Mesendoderm (in vitro differentiated cells): Measurements from ENCODE around the gene TTC39A.
A peak's percentile ranks its signal among the peaks of the same experiment; 100 is the strongest.

Source experiments
- DNase-seq: peaks from one replicate; pipeline ENCODE4 v3.0.0; 2013
- H2AK5ac ChIP-seq: 2 replicates; pipeline ENCODE4 v1.6.1; 2013; ENCODE audit warnings: low read length, inconsistent platforms
- H2BK120ac ChIP-seq: 2 replicates; pipeline ENCODE4 v1.6.1; 2013; ENCODE audit warnings: low read depth, mild to moderate bottlenecking, low read length, moderate library complexity, mixed read lengths
- H2BK15ac ChIP-seq: replicated peaks from 2 replicates; pipeline ENCODE4 v1.6.1; 2013; ENCODE audit warnings: low read depth, mild to moderate bottlenecking, moderate library complexity
- H2BK5ac ChIP-seq: 2 replicates; pipeline ENCODE4 v1.6.1; 2013; ENCODE audit warnings: low read length, inconsistent platforms
- H3K18ac ChIP-seq: 2 replicates; pipeline ENCODE4 v1.6.1; 2013; ENCODE audit warnings: mild to moderate bottlenecking, low read length, mixed read lengths
- H3K23ac ChIP-seq: one replicate; pipeline ENCODE4 v1.6.1; 2013; ENCODE audit warnings: low read length
- H3K27ac ChIP-seq: 2 replicates; pipeline ENCODE4 v1.5.1; 2013; ENCODE audit warnings: low read depth, mild to moderate bottlenecking, inconsistent platforms, low read length, moderate library complexity
- H3K27me3 ChIP-seq: 2 replicates; pipeline ENCODE4 v1.6.1; 2013; ENCODE audit warnings: low read length, control low read depth, mild to moderate bottlenecking, inconsistent platforms; ENCODE audit not compliant: insufficient read depth, poor library complexity
- H3K36me3 ChIP-seq: 2 replicates; pipeline ENCODE4 v1.6.1; 2013; ENCODE audit warnings: low read length, inconsistent platforms; ENCODE audit not compliant: control insufficient read depth, insufficient read depth
- H3K4ac ChIP-seq: one replicate; pipeline ENCODE4 v1.6.1; 2013; ENCODE audit warnings: low read depth, mild to moderate bottlenecking, low read length, moderate library complexity
- H3K4me1 ChIP-seq: 2 replicates; pipeline ENCODE4 v1.6.1; 2013; ENCODE audit warnings: low read depth, low read length, inconsistent platforms; ENCODE audit not compliant: control insufficient read depth
- H3K4me2 ChIP-seq: 2 replicates; pipeline ENCODE4 v1.6.1; 2013; ENCODE audit warnings: low read length
- H3K4me3 ChIP-seq: 2 replicates; pipeline ENCODE4 v1.5.1; 2013; ENCODE audit warnings: mild to moderate bottlenecking, low read length
- H3K56ac ChIP-seq: one replicate; pipeline ENCODE4 v1.6.1; 2013; ENCODE audit warnings: low read length
- H3K79me1 ChIP-seq: 2 replicates; pipeline ENCODE4 v1.6.1; 2013; ENCODE audit warnings: low read length, inconsistent platforms
- H3K79me2 ChIP-seq: 2 replicates; pipeline ENCODE4 v1.6.1; 2013; ENCODE audit warnings: mild to moderate bottlenecking, low read length; ENCODE audit not compliant: control insufficient read depth, insufficient read depth
- H3K9ac ChIP-seq: 2 replicates; pipeline ENCODE4 v1.6.1; 2013; ENCODE audit warnings: low read length, inconsistent platforms
- H4K5ac ChIP-seq: one replicate; pipeline ENCODE4 v1.6.1; 2013; ENCODE audit warnings: low read length
- H4K8ac ChIP-seq: one replicate; pipeline ENCODE4 v1.6.1; 2013; ENCODE audit warnings: low read depth, mild to moderate bottlenecking, control low read depth, low read length, moderate library complexity
- WGBS: extraction: QIAGEN DNeasy Blood & Tissue Kit; methylation state at CpG from one replicate; pipeline ENCODE4 v1.1.7; 2013; ENCODE audit warnings: low lambda C conversion rate, missing lambda C conversion rate; ENCODE audit not compliant: insufficient coverage; ENCODE audit errors: extremely low coverage; 5-methylcytosine and 5-hydroxymethylcytosine counted together

TTC39A gene

DNA sequence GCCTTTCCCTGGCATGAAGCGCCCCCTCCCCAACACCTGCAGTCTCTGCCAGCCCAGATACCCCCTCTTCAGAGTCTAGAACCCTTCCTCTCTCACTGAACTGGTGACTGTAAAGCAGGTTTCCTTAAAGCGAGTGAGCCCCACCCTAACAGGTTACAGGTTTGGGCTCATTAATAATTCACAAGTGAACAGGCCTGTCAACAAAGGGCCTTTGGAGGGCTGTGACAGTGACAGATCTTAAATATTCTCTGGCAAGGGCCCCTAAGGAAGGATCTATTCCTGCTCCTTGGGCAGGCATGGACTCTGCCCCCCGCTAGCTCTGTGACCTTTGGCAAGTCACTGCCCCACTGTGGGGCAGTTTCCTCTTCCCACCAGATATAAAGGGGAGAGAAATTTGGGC, 5.6 kb upstream of the TTC39A start:
- no peaks in the 10 kb centered on the region for H3K36me3 ChIP-seq
- H4K8ac ChIP-seq = no peak overlapping the region
- WGBS = no CpG with 5 or more reads among the region's 3 CpGs
- no peak overlapping the region for H3K23ac ChIP-seq
- H3K4me2 ChIP-seq = no peak overlapping the region
- no peak overlapping the region for H2AK5ac ChIP-seq
- no peaks in the 10 kb centered on the region for H3K27me3 ChIP-seq
- no peak overlapping the region for H3K9ac ChIP-seq
- DNase-seq = no peak
- H3K27ac ChIP-seq = no peak overlapping the region
- H3K18ac ChIP-seq = no peak overlapping the region
- no peak overlapping the region for H2BK120ac ChIP-seq
- H3K4ac ChIP-seq = no peak overlapping the region
- no peak overlapping the region for H2BK5ac ChIP-seq
- H3K79me1 ChIP-seq = no peaks in the 10 kb centered on the region
- no peak overlapping the region for H3K4me3 ChIP-seq
- H2BK15ac ChIP-seq = no peak overlapping the region
- H4K5ac ChIP-seq = no peak overlapping the region
- H3K4me1 ChIP-seq = peaks cover 6% of the 10 kb centered on the region
- no peaks in the 10 kb centered on the region for H3K79me2 ChIP-seq
- H3K56ac ChIP-seq = no peak overlapping the region

DNA sequence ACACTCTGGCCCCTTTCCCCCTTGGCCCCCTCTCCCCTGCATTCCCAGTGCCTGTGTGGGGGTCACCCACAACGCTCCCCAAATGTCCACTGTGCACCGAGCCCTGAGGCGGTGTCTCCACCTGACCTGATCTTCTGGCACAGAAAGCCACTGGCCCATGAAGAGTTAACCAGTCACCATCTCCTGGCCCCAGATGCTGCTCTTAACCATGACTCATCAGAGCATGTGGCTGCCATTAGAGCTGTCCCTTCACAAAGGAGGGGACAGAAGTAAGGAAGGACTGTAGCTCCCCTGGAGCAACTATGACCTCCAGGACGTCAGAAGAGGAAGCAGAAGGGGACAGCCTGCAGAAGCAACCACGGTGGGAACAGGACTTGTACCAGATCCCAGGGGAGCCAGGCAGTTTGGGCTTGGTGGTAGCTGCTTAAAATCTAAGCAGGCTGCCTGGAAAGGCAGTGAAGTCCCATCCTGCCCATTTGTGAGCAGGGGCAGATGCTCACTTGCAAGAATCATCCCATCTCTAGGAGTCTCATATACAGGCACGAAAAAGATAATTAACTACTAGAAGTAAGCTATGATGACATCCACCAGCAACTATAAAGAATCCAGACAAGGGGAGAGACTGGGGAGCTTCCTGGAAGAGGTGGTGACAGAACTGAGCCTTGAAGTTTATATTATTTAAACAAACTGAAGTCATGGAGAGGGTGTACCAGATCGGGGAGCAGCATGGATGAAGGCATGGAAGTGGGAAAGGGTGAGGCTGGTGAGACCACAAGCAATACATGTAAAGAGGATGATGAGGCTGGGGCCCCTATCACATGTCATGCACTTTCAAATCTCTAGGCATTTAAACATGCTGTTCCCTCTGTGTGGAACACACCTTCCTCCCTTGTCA, 1.1 kb upstream of the TTC39A start:
- Histone ChIP-seq H3K27ac (no peak overlapping the region), H2BK120ac (no peak overlapping the region), H3K4me3 (no peak overlapping the region), H3K4me1 (peaks cover 10% of the 10 kb centered on the region), H3K4ac (peak overlapping the region; percentile 28), H3K56ac (peak overlapping the region; percentile 81), H4K8ac (no peak overlapping the region), H3K27me3 (no peaks in the 10 kb centered on the region), H2AK5ac (no peak overlapping the region), H3K4me2 (no peak overlapping the region), H3K18ac (peak overlapping the region; percentile 88), H2BK15ac (no peak overlapping the region), H2BK5ac (peak overlapping the region; percentile 15), H3K79me2 (no peaks in the 10 kb centered on the region), H3K9ac (peak overlapping the region; percentile 23), H3K79me1 (no peaks in the 10 kb centered on the region), H3K36me3 (no peaks in the 10 kb centered on the region), H3K23ac (no peak overlapping the region), H4K5ac (peak overlapping the region; percentile 3)
- no CpG with 5 or more reads among the region's 7 CpGs for WGBS
- peak; percentile 92 for DNase-seq

DNA sequence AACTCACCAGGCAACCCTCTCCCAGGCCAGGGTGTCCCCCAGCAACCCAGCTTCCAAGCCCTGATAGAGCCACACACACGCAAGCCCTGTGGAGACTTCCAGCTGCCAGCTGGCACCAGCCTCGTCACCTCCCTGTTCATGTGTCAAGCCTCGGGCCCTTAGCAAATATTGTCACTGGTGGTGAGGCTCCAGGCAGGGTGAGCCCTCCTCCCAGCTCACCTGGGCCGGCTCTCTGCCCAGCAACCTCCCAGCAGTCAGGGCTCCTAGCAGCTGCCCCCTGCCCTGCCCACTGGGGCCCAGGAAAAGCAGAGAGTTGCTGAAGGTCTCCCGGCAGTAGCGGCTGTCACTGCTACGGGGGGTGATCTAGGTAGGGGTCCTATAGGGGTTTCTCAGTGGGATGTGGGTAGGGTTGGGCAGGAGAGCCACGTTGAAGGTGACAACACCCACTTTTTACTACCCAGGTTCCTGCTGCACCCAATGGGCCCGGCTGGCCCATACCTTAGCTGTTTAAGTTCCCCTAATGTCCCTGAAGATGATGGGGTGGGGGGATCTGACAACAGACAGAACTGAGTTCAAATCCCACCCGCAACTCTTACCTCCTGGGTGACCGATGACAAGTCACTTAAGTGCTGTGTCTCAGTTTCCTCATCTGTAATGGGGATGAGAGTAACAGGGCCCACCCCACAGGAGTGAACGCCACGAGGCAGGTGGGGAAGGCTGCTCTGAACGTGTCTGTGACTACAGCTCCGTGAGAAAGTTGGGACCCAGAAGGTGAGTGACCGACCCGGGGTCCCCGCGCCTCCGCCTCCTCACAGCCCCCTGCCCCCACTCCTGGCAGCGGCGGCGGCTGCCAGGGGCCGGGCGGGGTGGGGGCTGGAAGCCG, 678 bp downstream of the TTC39A start:
- Histone ChIP-seq H2BK15ac (no peak overlapping the region), H3K36me3 (no peaks in the 10 kb centered on the region), H3K79me1 (no peaks in the 10 kb centered on the region), H4K8ac (no peak overlapping the region), H3K9ac (peak overlapping the region; percentile 44), H3K27ac (no peak overlapping the region), H3K18ac (peak overlapping the region; percentile 88), H3K79me2 (no peaks in the 10 kb centered on the region), H3K4me1 (peaks cover 14% of the 10 kb centered on the region), H3K4me3 (no peak overlapping the region), H2AK5ac (peak overlapping the region; percentile 23), H3K4me2 (peak overlapping the region; percentile 18), H3K56ac (peak overlapping the region; percentile 81), H3K4ac (peak overlapping the region; percentile 75), H3K23ac (no peak overlapping the region), H3K27me3 (no peaks in the 10 kb centered on the region), H2BK120ac (no peak overlapping the region), H4K5ac (no peak overlapping the region), H2BK5ac (no peak overlapping the region)
- no peak for DNase-seq
- WGBS = no CpG with 5 or more reads among the region's 26 CpGs

DNA sequence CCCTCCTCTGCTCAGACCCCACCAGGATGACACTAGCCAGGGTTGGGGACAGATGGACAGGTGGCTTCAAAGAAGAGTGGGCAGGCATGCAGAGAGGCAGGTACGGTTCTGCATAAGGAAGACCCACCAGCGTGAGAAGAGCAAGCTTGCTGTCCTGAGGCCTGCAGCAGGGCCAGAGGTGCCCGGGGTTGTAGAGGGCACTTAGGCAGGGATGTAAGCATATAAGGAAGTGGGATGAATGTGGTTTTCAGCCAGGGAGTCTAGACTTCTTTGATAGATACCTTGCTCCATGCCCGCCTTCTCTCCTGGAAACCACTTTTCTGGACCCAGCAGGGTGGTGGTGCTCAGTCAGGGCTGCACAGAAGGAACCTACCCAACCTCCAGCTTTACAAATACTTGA, 1.4 kb downstream of the TTC39A start:
- H3K56ac ChIP-seq = no peak overlapping the region
- H3K27me3 ChIP-seq = no peaks in the 10 kb centered on the region
- no peak overlapping the region for H3K4me3 ChIP-seq
- H3K4ac ChIP-seq = no peak overlapping the region
- H4K8ac ChIP-seq = no peak overlapping the region
- H3K9ac ChIP-seq = no peak overlapping the region
- H3K4me2 ChIP-seq = no peak overlapping the region
- no peak overlapping the region for H2BK5ac ChIP-seq
- H3K79me1 ChIP-seq = no peaks in the 10 kb centered on the region
- H3K4me1 ChIP-seq = peaks cover 14% of the 10 kb centered on the region
- no peak overlapping the region for H3K18ac ChIP-seq
- H4K5ac ChIP-seq = no peak overlapping the region
- H3K79me2 ChIP-seq = no peaks in the 10 kb centered on the region
- H2AK5ac ChIP-seq = no peak overlapping the region
- no CpG with 5 or more reads among the region's 4 CpGs for WGBS
- no peak for DNase-seq
- peak overlapping the region; percentile 48 for H3K23ac ChIP-seq
- H2BK15ac ChIP-seq = no peak overlapping the region
- no peak overlapping the region for H2BK120ac ChIP-seq
- no peaks in the 10 kb centered on the region for H3K36me3 ChIP-seq
- H3K27ac ChIP-seq = no peak overlapping the region

DNA sequence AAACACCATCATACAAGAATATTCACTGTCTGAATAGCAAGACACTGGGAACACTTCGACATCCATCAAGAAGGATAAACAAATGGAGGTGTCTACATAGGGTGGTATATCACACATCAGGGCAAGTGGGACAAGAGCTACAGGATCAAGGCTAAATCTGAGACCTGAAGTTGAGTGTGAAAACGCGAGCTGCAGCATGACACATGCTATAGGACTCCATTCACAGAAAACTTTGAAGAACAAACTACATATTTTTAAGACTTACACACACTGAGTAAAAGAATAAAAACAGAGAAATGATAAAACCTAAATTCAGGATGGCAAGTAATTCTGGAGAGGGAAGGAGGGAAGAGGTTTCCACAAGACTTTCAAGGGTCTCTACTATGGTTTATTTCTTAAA, 2.1 kb downstream of the TTC39A start:
- H4K8ac ChIP-seq = no peak overlapping the region
- H2BK120ac ChIP-seq = no peak overlapping the region
- no peaks in the 10 kb centered on the region for H3K79me2 ChIP-seq
- H3K4ac ChIP-seq = no peak overlapping the region
- H2AK5ac ChIP-seq = no peak overlapping the region
- no peak overlapping the region for H3K27ac ChIP-seq
- H3K4me2 ChIP-seq = no peak overlapping the region
- H3K79me1 ChIP-seq = no peaks in the 10 kb centered on the region
- no peak overlapping the region for H3K23ac ChIP-seq
- H3K18ac ChIP-seq = no peak overlapping the region
- peaks cover 14% of the 10 kb centered on the region for H3K4me1 ChIP-seq
- H3K36me3 ChIP-seq = no peaks in the 10 kb centered on the region
- H3K9ac ChIP-seq = no peak overlapping the region
- no peak for DNase-seq
- H3K4me3 ChIP-seq = no peak overlapping the region
- H4K5ac ChIP-seq = no peak overlapping the region
- no peak overlapping the region for H3K56ac ChIP-seq
- no peak overlapping the region for H2BK5ac ChIP-seq
- no CpG with 5 or more reads among the region's 3 CpGs for WGBS
- H3K27me3 ChIP-seq = no peaks in the 10 kb centered on the region
- H2BK15ac ChIP-seq = no peak overlapping the region
